ENCODE measurements around the gene SPSB1.

The SPSB1 gene

GRCh38 chr1:9397997-9398526, 105.4 kb downstream of the SPSB1 start:
- no peak for DNase-seq

GRCh38 chr1:9399510-9400424, 107.1 kb downstream of the SPSB1 start:
- no peak for DNase-seq

- no peak for DNase-seq
Observed at GRCh38 chr1:9400425-9401079, 107.9 kb downstream of the SPSB1 start.

GRCh38 chr1:9401080-9401453, 108.4 kb downstream of the SPSB1 start:
- no peak for DNase-seq

GRCh38 chr1:9402256-9402616, 109.5 kb downstream of the SPSB1 start:
- no peak for DNase-seq

GRCh38 chr1:9402717-9403225, 110.1 kb downstream of the SPSB1 start:
- DNase-seq: no peak

- DNase-seq: no peak
Observed at GRCh38 chr1:9404117-9404914, 111.6 kb downstream of the SPSB1 start.

- DNase-seq: no peak
Observed at GRCh38 chr1:9406111-9406510, 113.4 kb downstream of the SPSB1 start.

- peak; percentile 32 for DNase-seq
Observed at GRCh38 chr1:9410737-9411297, 118.1 kb downstream of the SPSB1 start.

- peak; percentile 90 for DNase-seq
Observed at GRCh38 chr1:9413071-9413876, 120.6 kb downstream of the SPSB1 start.

GRCh38 chr1:9413877-9414213, 121.2 kb downstream of the SPSB1 start:
- DNase-seq: no peak

GRCh38 chr1:9416506-9416905, 123.8 kb downstream of the SPSB1 start:
- DNase-seq: no peak

- no peak for DNase-seq
Observed at GRCh38 chr1:9416918-9417500, 124.3 kb downstream of the SPSB1 start.

GRCh38 chr1:9417695-9418094, 125.0 kb downstream of the SPSB1 start:
- peak; percentile 58 for DNase-seq

GRCh38 chr1:9418851-9419250, 126.2 kb downstream of the SPSB1 start:
- no peak for DNase-seq

Measured in activated CD4-positive, alpha-beta T cell treated with anti-CD3 and anti-CD28 coated beads, Interleukin-2, amount 50 U/mL, for 16 hours (primary cell).